WTC11 (cell line): ENCODE measurements around the gene PLCD1.

ENCODE experiments used
- CTCF ChIP-seq: fragments of 200-600 bp; IDR thresholded peaks from 2 replicates; pipeline ENCODE4 v1.8.0; 2022; ENCODE audit warnings: antibody characterized with exemption
- MLX ChIP-seq: sonication (generic); formaldehyde crosslinking; IDR thresholded peaks from 2 replicates; pipeline ENCODE4 v1.8.1; 2023; ENCODE audit warnings: mild to moderate bottlenecking, missing genetic modification reagents, moderate library complexity
- NFYB ChIP-seq: sonication (generic); formaldehyde crosslinking; conservative IDR thresholded peaks from 2 replicates; pipeline ENCODE4 v1.8.0; 2022; ENCODE audit warnings: low read depth, missing genetic modification reagents

- TF ChIP-seq CTCF (no peak), NFYB (CRISPR knock-in tag) (no peak), MLX (CRISPR knock-in tag) (no peak)
Observed at GRCh38 chr3:37989821-37990480, 39.5 kb downstream of the PLCD1 start.
